ENCODE results near the gene ADAM33. TPM values are rescaled to one million over a fixed set of nuclear protein-coding genes. Genes with fewer than 3 reads are reported as not detected.

The ADAM33 gene
- total and polyA plus RNA-seq, 2 of the 13 experiments (the other 11 are each of a cell fraction or from before 2014, with no cell fraction given) = not detected

DNA sequence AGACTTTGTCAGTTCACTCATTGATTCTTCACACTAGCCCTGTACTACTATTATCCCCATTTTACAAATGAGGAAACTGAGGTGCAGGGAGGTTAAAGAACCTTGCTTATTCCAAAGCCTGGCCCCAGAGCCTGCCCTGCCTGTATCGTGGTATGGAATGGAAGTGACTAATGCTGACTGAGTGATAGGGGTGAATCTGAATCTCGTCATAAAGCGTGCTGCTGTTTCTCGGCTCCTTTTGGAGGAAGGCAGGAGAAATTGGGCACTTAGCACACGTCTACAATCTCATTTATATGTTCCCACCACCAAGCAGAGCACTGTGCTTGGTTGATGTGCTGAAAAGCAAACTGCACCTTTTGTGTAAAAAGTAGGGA lies 35.8 kb downstream of the ADAM33 start:
- Histone ChIP-seq H2AFZ (ENCODE audit: low read length) (no peak overlapping the region), H3K9ac (ENCODE audit: insufficient read depth, low read depth, low read length) (no peak overlapping the region), H3K4me1 (ENCODE audit: insufficient read depth, low read length) (no peaks in the 10 kb centered on the region), H3K4me2 (ENCODE audit: low read depth, low read length) (no peak overlapping the region), H4K20me1 (ENCODE audit: insufficient read depth, low read length) (no peaks in the 10 kb centered on the region), H3K9me3 (ENCODE audit: low read length) (no peaks in the 10 kb centered on the region), H3K4me3 (replicated peaks in 1 of 3; ENCODE audit: insufficient read depth in 1 of 3, low read depth in 2 of 3, low read length in 3 of 3) (no peak overlapping the region), H3K27me3 (ENCODE audit: control insufficient read depth in 1 of 2, insufficient read depth in 2 of 2, low read length in 2 of 2) (no peaks in the 10 kb centered on the region), H3K27ac (ENCODE audit: extremely low read length, insufficient read depth, low read length) (no peak overlapping the region), H3K36me3 (replicated peaks in 1 of 2; ENCODE audit: control insufficient read depth in 1 of 2, insufficient read depth in 2 of 2, low read length in 2 of 2) (peaks cover 17 to 53% of the 10 kb centered on the region in 2 experiments), H3K79me2 (ENCODE audit: insufficient read depth, low read length) (no peaks in the 10 kb centered on the region)
- TF ChIP-seq THAP11 (CRISPR knock-in tag; IDR thresholded peaks at IDR 0.05) (no peak), ZNF629 (CRISPR knock-in tag; conservative IDR thresholded peaks at IDR 0.05) (0 out of 2 replicates have a peak, but pooled peaks have one; percentile 22)
- WGBS (ENCODE audit: low lambda C conversion rate) = 86% methylated on average over 5 of the region's 5 CpGs
- FAIRE-seq (no peak), ATAC-seq (no peak), DNase-seq (ENCODE audit: low spot score) (no peak)
- POLR2A ChIA-PET = no interaction called here
- in situ Hi-C loops (cut with HindIII; ENCODE audit: extremely low pct_ligation_motif_present, low pct_unique_long_range_greater_than_20kb) (no loop called here), intact Hi-C loops (cut with micrococcal nuclease; ENCODE audit: unreplicated experiment) (no loop called here)
- BruUV-seq (replicated peaks) = no TSS peak
- CTCF ChIA-PET (ENCODE audit: low intra/inter-chr PET ratio, low total read pairs) = no interaction called here

- no peak overlapping the region for H3K9ac ChIP-seq (ENCODE audit: insufficient read depth, low read depth, low read length)
- peaks cover 17 to 53% of the 10 kb centered on the region in 2 experiments for H3K36me3 ChIP-seq (replicated peaks in 1 of 2; ENCODE audit: control insufficient read depth in 1 of 2, insufficient read depth in 2 of 2, low read length in 2 of 2)
- WGBS (ENCODE audit: low lambda C conversion rate) = 98% methylated on average over 20 of the region's 20 CpGs
- no peaks in the 10 kb centered on the region for H3K27me3 ChIP-seq (ENCODE audit: control insufficient read depth in 1 of 2, insufficient read depth in 2 of 2, low read length in 2 of 2)
- intact Hi-C loops (cut with micrococcal nuclease; ENCODE audit: unreplicated experiment) (no loop called here), in situ Hi-C loops (cut with HindIII; ENCODE audit: extremely low pct_ligation_motif_present, low pct_unique_long_range_greater_than_20kb) (no loop called here)
- FAIRE-seq (no peak), DNase-seq (ENCODE audit: low spot score) (no peak), ATAC-seq (no peak)
- no peak overlapping the region for H3K27ac ChIP-seq (ENCODE audit: extremely low read length, insufficient read depth, low read length)
- H3K79me2 ChIP-seq (ENCODE audit: insufficient read depth, low read length) = no peaks in the 10 kb centered on the region
- ChIA-PET POLR2A (no interaction called here), CTCF (ENCODE audit: low intra/inter-chr PET ratio, low total read pairs) (no interaction called here)
- no TSS peak for BruUV-seq (replicated peaks)
- TF ChIP-seq ZNF280B (CRISPR knock-in tag; IDR thresholded peaks at IDR 0.05; ENCODE audit: borderline replicate concordance) (0 out of 2 replicates have a peak, but pooled peaks have one; percentile 39), AGO2 (optimal IDR thresholded peaks at IDR 0.05; ENCODE audit: low read depth, low read length) (peak; percentile 22), ZNF768 (CRISPR knock-in tag; IDR thresholded peaks at IDR 0.05) (0 out of 2 replicates have a peak, but pooled peaks have one; percentile 28), ZNF451 (CRISPR knock-in tag; IDR thresholded peaks at IDR 0.05) (0 out of 2 replicates have a peak, but pooled peaks have one; percentile 42), POLR2AphosphoS2 (IDR thresholded peaks at IDR 0.05; ENCODE audit: low read depth, low read length) (no peak)
- no peaks in the 10 kb centered on the region for H3K9me3 ChIP-seq (ENCODE audit: low read length)
- no peak overlapping the region for H3K4me2 ChIP-seq (ENCODE audit: low read depth, low read length)
- no peaks in the 10 kb centered on the region for H3K4me1 ChIP-seq (ENCODE audit: insufficient read depth, low read length)
- H3K4me3 ChIP-seq (replicated peaks in 1 of 3; ENCODE audit: insufficient read depth in 1 of 3, low read depth in 2 of 3, low read length in 3 of 3) = no peak overlapping the region
- no peak overlapping the region for H2AFZ ChIP-seq (ENCODE audit: low read length)
- no peaks in the 10 kb centered on the region for H4K20me1 ChIP-seq (ENCODE audit: insufficient read depth, low read length)
Measured at GRCh38 chr20:3645309-3646066, 36.3 kb downstream of the ADAM33 start.
